ENCODE data around the gene USHBP1. TPM values are rescaled to one million over a fixed set of nuclear protein-coding genes. Genes with fewer than 3 reads are reported as not detected.

The USHBP1 gene
- total and polyA plus RNA-seq, 10 of the 15 experiments (the other 5 are each of a cell fraction or from before 2014, with no cell fraction given) = 0.05 to 0.96 (median 0.22) TPM; not detected in 2

DNA sequence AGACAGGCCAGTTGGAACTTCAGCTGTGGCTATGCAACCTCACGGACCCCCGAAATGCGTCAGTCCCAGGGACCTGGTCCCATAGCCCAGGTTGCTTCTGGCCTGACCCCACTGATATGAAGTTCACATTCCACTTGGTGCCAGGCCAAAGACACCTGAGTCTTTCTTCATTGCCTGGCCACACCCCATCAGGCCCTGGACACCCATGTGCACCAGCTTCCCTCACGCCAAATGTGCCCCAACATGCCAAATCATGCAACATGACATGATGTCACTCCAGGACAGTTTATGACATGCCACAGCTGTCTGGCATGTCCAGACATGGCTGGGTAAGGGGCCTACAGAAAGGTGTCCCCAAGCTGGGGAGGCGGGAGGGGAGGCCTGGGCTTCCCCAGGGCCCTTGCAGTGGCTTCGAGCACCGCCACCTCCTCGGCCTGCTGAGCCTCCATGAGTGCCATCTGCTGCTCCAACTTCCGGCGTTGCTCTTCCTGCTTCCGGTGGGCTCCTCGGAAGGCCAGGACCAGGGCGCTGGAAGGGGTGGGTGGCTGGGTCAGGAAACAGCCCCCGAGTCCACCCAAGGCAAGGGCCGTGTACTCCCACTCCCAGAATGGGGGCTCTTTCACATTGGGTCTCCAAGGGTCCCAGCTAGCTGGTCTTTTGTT lies 14.5 kb downstream of the USHBP1 start:
- FAIRE-seq = no peak
- no peak for TF ChIP-seq POLR2AphosphoS5 (IDR thresholded peaks at IDR 0.05; ENCODE audit: low read length)
- TF ChIP-seq, protein P1, sequence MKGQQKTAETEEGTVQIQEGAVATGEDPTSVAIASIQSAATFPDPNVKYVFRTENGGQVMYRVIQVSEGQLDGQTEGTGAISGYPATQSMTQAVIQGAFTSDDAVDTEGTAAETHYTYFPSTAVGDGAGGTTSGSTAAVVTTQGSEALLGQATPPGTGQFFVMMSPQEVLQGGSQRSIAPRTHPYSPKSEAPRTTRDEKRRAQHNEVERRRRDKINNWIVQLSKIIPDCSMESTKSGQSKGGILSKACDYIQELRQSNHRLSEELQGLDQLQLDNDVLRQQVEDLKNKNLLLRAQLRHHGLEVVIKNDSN (IDR thresholded peaks at IDR 0.05; ENCODE audit: borderline replicate concordance, extremely low read length, insufficient read depth, low read depth, low read length) = no peak
- no peak for TF ChIP-seq KAT2A (conservative IDR thresholded peaks at IDR 0.05; ENCODE audit: control insufficient read depth, low read depth, low read length)
- TF ChIP-seq CHD2 (IDR thresholded peaks at IDR 0.05; ENCODE audit: borderline replicate concordance, low read depth, low read length) = no peak
- TF ChIP-seq, protein P2, sequence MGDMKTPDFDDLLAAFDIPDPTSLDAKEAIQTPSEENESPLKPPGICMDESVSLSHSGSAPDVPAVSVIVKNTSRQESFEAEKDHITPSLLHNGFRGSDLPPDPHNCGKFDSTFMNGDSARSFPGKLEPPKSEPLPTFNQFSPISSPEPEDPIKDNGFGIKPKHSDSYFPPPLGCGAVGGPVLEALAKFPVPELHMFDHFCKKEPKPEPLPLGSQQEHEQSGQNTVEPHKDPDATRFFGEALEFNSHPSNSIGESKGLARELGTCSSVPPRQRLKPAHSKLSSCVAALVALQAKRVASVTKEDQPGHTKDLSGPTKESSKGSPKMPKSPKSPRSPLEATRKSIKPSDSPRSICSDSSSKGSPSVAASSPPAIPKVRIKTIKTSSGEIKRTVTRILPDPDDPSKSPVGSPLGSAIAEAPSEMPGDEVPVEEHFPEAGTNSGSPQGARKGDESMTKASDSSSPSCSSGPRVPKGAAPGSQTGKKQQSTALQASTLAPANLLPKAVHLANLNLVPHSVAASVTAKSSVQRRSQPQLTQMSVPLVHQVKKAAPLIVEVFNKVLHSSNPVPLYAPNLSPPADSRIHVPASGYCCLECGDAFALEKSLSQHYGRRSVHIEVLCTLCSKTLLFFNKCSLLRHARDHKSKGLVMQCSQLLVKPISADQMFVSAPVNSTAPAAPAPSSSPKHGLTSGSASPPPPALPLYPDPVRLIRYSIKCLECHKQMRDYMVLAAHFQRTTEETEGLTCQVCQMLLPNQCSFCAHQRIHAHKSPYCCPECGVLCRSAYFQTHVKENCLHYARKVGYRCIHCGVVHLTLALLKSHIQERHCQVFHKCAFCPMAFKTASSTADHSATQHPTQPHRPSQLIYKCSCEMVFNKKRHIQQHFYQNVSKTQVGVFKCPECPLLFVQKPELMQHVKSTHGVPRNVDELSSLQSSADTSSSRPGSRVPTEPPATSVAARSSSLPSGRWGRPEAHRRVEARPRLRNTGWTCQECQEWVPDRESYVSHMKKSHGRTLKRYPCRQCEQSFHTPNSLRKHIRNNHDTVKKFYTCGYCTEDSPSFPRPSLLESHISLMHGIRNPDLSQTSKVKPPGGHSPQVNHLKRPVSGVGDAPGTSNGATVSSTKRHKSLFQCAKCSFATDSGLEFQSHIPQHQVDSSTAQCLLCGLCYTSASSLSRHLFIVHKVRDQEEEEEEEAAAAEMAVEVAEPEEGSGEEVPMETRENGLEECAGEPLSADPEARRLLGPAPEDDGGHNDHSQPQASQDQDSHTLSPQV (IDR thresholded peaks at IDR 0.05) = no peak
- TF ChIP-seq SMC3 (IDR thresholded peaks at IDR 0.05; ENCODE audit: borderline replicate concordance, low read length) = no peak
- TF ChIP-seq HDAC2 (IDR thresholded peaks at IDR 0.05) = no peak
- TF ChIP-seq STAT3 (IDR thresholded peaks at IDR 0.05; ENCODE audit: low read depth, low read length) = no peak
- TF ChIP-seq NR2C1 (IDR thresholded peaks at IDR 0.05) = no peak
- H4K20me1 ChIP-seq (ENCODE audit: control insufficient read depth, insufficient read depth) = no peaks in the 10 kb centered on the region
- no peak overlapping the region for H3K27ac ChIP-seq (ENCODE audit: control insufficient read depth, insufficient read depth)
- in situ Hi-C loops (cut with MboI) (no loop called here), intact Hi-C loops (cut with micrococcal nuclease; ENCODE audit: unreplicated experiment) (no loop called here)
- no peak for ATAC-seq
- ChIA-PET RAD21 (ENCODE audit: unreplicated experiment) (no interaction called here), POLR2A (no interaction called here), CTCF (interaction anchor here (0.6 to 3.8 kb wide), 4 partner anchors 10 to 133 kb away, joined by 3 to 17 read pairs (median 6); partner anchors contain the start of genes ANKLE1 and USHBP1), SMC1A (ENCODE audit: uncharacterized antibody, unreplicated experiment) (interaction anchor here (1.2 kb wide), 1 partner anchor 17 kb away, joined by 3 read pairs; no protein-coding TSS in a partner anchor)
- BruUV-seq (replicated peaks) = no TSS peak
- no peak for DNase-seq (ENCODE audit: low read depth, low spot score)
- no peak overlapping the region for H2AFZ ChIP-seq (ENCODE audit: control insufficient read depth, low read depth, low read length)
- no peak overlapping the region for H3K4me3 ChIP-seq
- peaks cover 9% of the 10 kb centered on the region for H3K4me1 ChIP-seq (ENCODE audit: control insufficient read depth, insufficient read depth, low read length)
- WGBS (ENCODE audit: insufficient coverage, insufficient replicate concordance, low lambda C conversion rate, missing lambda C conversion rate) = 61% methylated on average over 15 of the region's 15 CpGs
- no peaks in the 10 kb centered on the region for H3K36me3 ChIP-seq (ENCODE audit: control insufficient read depth in 2 of 2, insufficient read depth in 2 of 2, low read length in 1 of 2)
- H3K9me3 ChIP-seq (replicated peaks; ENCODE audit: control insufficient read depth, insufficient read depth, low read length) = no peaks in the 10 kb centered on the region
- no peaks in the 10 kb centered on the region; the same call in 1 of the 2 replicates for H3K79me2 ChIP-seq (ENCODE audit: control insufficient read depth, insufficient read depth, low read length)
- H3K4me2 ChIP-seq (ENCODE audit: control insufficient read depth, insufficient read depth) = no peak overlapping the region
- no peaks in the 10 kb centered on the region for H3K27me3 ChIP-seq (replicated peaks in 1 of 2; ENCODE audit: control insufficient read depth in 2 of 2, insufficient read depth in 2 of 2, low read length in 1 of 2)
- no peak overlapping the region for H3K9ac ChIP-seq (ENCODE audit: control insufficient read depth, insufficient read depth, low read length)

All from GM12878 (cell line).